MCF 10A (cell line): Measurements from ENCODE around the gene CNTN6. TPM values are rescaled to one million over a fixed set of nuclear protein-coding genes. Genes with fewer than 3 reads are reported as not detected.

Experiments
- BruUV-seq: library from RNA; stranded (reverse); fragments of 400-500 nt; replicated peaks from 2 replicates; lab custom pipeline; 2021; lab: Mats Ljungman, UMichigan
- CTCF ChIA-PET: fragments of 300-600 bp; sonication (Branson Sonifier 250); formaldehyde crosslinking; extraction: SDS; loops from one replicate; lab custom pipeline; 2021; ENCODE audit warnings: antibody characterized with exemption, inconsistent platforms; lab: Yijun Ruan, JAX
- POLR2A ChIA-PET: fragments of 300-600, 350-650 bp; sonication (Branson Sonifier 250); formaldehyde crosslinking; extraction: SDS; loops from one replicate; lab custom pipeline; 2020; ENCODE audit warnings: antibody characterized with exemption, inconsistent platforms; lab: Yijun Ruan, JAX
- DNase-seq: peaks from one replicate; pipeline ENCODE4 v3.0.0-alpha.2; 2018; ENCODE audit not compliant: unreplicated experiment
- H3K27ac Mint-ChIP-seq: one replicate; pipeline ENCODE4 v1.8.0; 2022; ENCODE audit warnings: mild to moderate bottlenecking, low read depth, mixed read lengths; ENCODE audit not compliant: unreplicated experiment
- H3K27me3 Mint-ChIP-seq: one replicate; pipeline ENCODE4 v1.8.0; 2022; ENCODE audit warnings: mixed read lengths; ENCODE audit not compliant: insufficient read depth, unreplicated experiment
- H3K36me3 Mint-ChIP-seq: one replicate; pipeline ENCODE4 v1.8.0; 2022; ENCODE audit warnings: mild to moderate bottlenecking, moderate library complexity, mixed read lengths; ENCODE audit not compliant: insufficient read depth, unreplicated experiment
- H3K4me1 Mint-ChIP-seq: one replicate; pipeline ENCODE4 v1.8.0; 2022; ENCODE audit warnings: mixed read lengths; ENCODE audit not compliant: insufficient read depth, unreplicated experiment
- H3K4me3 Mint-ChIP-seq: one replicate; pipeline ENCODE4 v1.8.0; 2022; ENCODE audit warnings: mild to moderate bottlenecking, moderate library complexity, mixed read lengths; ENCODE audit not compliant: unreplicated experiment
- H3K9me3 Mint-ChIP-seq: one replicate; pipeline ENCODE4 v1.8.0; 2022; ENCODE audit warnings: mixed read lengths; ENCODE audit not compliant: unreplicated experiment
- intact Hi-C: fragments of 100-400 bp; cut with micrococcal nuclease; formaldehyde crosslinking; loops from 2 replicates; pipeline ENCODE4 v1.14.1; 2022
- total RNA-seq: library from RNA; stranded (reverse); gene quantifications from 2 replicates; pipeline ENCODE4 v1.2.3, GENCODE V29; 2022
- TF ChIP-seq, protein P1 (sequence below): fragments of 200-600 bp; IDR thresholded peaks from one replicate; pipeline ENCODE4 v1.8.0; 2022; ENCODE audit warnings: antibody characterized with exemption, mild to moderate bottlenecking; ENCODE audit not compliant: unreplicated experiment

CNTN6 gene
- total RNA-seq, 1 experiment from 2014 or later = not detected

DNA sequence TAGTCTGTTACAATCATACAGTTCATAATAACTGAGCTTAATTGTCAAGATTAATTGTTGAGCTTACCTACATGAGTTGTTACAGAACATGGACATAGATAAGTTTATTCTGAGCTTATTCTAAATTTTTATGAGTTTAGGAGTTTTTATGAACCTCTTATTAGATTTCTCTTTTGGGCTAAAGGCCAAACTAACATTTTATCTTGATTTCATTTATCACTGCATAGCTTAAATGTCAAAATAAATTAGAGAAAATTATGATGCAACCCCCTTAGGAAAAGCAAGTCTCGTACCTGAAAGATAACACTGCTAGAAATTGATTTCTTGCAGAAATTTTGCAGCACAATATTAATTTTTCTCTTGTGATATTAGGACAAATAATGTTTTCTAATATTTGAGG, 54.5 kb downstream of the CNTN6 start:
- intact Hi-C loops = no loop called here
- no peak overlapping the region for H3K27ac Mint-ChIP-seq
- BruUV-seq = no TSS peak
- ChIA-PET POLR2A (interaction anchor here (0.7 kb wide), 1 partner anchor 526 kb away, joined by 3 read pairs; no protein-coding TSS in a partner anchor), CTCF (no interaction called here)
- no peak overlapping the region for H3K4me3 Mint-ChIP-seq
- H3K27me3 Mint-ChIP-seq = no peaks in the 10 kb centered on the region
- no peaks in the 10 kb centered on the region for H3K36me3 Mint-ChIP-seq
- H3K4me1 Mint-ChIP-seq = no peaks in the 10 kb centered on the region
- TF ChIP-seq, protein P1, sequence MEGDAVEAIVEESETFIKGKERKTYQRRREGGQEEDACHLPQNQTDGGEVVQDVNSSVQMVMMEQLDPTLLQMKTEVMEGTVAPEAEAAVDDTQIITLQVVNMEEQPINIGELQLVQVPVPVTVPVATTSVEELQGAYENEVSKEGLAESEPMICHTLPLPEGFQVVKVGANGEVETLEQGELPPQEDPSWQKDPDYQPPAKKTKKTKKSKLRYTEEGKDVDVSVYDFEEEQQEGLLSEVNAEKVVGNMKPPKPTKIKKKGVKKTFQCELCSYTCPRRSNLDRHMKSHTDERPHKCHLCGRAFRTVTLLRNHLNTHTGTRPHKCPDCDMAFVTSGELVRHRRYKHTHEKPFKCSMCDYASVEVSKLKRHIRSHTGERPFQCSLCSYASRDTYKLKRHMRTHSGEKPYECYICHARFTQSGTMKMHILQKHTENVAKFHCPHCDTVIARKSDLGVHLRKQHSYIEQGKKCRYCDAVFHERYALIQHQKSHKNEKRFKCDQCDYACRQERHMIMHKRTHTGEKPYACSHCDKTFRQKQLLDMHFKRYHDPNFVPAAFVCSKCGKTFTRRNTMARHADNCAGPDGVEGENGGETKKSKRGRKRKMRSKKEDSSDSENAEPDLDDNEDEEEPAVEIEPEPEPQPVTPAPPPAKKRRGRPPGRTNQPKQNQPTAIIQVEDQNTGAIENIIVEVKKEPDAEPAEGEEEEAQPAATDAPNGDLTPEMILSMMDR = no peak
- H3K9me3 Mint-ChIP-seq = no peaks in the 10 kb centered on the region
- no peak for DNase-seq

DNA sequence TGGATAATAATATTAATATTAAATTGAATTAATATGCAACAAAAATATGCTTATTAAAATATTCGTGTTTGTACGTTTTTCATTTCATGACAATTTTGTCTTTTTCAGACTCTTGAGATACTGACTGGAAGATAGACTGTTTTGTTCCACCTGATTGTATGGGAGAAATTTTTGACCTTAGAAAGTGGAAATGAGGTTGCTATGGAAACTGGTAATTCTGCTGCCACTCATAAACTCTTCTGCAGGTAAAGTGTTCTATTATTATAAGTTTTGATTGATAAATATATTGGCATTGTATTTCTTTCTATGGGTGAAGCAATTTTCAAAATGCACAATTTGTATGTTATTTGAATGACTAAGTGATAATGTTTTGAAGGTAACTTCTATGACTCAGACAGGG, 55.0 kb downstream of the CNTN6 start:
- CTCF ChIA-PET = no interaction called here
- intact Hi-C loops = no loop called here
- Mint-ChIP-seq H3K4me1 (no peaks in the 10 kb centered on the region), H3K27me3 (no peaks in the 10 kb centered on the region), H3K27ac (no peak overlapping the region), H3K36me3 (no peaks in the 10 kb centered on the region), H3K4me3 (no peak overlapping the region), H3K9me3 (no peaks in the 10 kb centered on the region)
- no TSS peak for BruUV-seq
- TF ChIP-seq, protein P1 = no peak
- POLR2A ChIA-PET = interaction anchor here (0.7 kb wide), 1 partner anchor 526 kb away, joined by 3 read pairs; no protein-coding TSS in a partner anchor
- DNase-seq = no peak

DNA sequence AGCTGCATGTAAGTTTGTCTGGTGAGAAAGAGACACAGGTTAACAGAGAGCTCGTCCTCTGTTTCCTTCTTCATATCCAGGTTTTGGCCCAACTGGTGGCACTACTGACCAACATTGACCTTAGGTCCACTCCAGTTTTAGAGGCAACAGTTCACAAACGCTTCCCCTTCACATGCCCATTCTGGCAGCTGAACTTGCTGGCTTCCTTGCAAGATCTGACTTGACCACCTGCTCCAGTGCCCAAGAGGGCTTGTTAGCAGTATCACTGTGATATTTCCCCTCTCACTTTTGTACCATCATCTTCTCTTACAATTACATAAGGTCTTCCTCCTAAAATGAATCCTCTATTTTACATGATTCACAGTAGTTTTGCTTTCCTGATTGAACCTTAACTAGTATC, 71.3 kb downstream of the CNTN6 start:
- Mint-ChIP-seq H3K4me3 (no peak overlapping the region), H3K27ac (no peak overlapping the region), H3K9me3 (no peaks in the 10 kb centered on the region), H3K27me3 (no peaks in the 10 kb centered on the region), H3K36me3 (no peaks in the 10 kb centered on the region), H3K4me1 (no peaks in the 10 kb centered on the region)
- intact Hi-C loops = no loop called here
- TF ChIP-seq, protein P1 = no peak
- BruUV-seq = no TSS peak
- POLR2A ChIA-PET = no interaction called here
- no peak for DNase-seq
- CTCF ChIA-PET = interaction anchor here (0.6 kb wide), 1 partner anchor 302 kb away, joined by 3 read pairs; no protein-coding TSS in a partner anchor

DNA sequence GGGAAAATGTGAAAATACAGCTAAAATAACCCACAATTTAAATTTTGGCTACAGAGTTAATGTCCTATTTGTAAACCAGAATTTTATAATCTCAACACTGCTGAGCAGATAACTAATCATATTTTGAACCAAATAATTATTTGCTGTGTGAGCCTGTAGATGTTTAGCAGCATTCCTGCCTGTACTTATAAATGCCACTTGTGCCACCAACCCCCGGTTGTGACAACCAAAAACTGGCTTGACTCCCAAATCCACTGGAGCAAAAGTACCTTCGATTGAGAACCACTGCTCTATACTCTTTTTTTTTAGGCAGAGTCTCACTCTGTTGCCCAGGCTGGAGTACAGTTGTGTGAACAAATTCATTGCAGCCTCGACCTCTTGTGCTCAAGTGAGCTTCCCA, 78.5 kb downstream of the CNTN6 start:
- Mint-ChIP-seq H3K4me1 (no peaks in the 10 kb centered on the region), H3K36me3 (no peaks in the 10 kb centered on the region), H3K27ac (no peak overlapping the region), H3K4me3 (no peak overlapping the region), H3K9me3 (no peaks in the 10 kb centered on the region), H3K27me3 (no peaks in the 10 kb centered on the region)
- TF ChIP-seq, protein P1 = no peak
- DNase-seq = no peak
- ChIA-PET CTCF (no interaction called here), POLR2A (no interaction called here)
- intact Hi-C loops = no loop called here
- no TSS peak for BruUV-seq
